GM13977 (cell line): Measurements from ENCODE around the gene CLDN9.

Experiments
- DNase-seq: peaks from one replicate; pipeline ENCODE4 v3.0.0; 2012; ENCODE audit warnings: low spot score
- CTCF ChIP-seq: IDR thresholded peaks from 2 replicates; pipeline ENCODE4 v1.5.1; 2012; ENCODE audit warnings: mild to moderate bottlenecking, control low read depth; ENCODE audit not compliant: insufficient read depth; ENCODE audit errors: extremely low read depth, missing control alignments
- in situ Hi-C: fragments of 300-500 bp; cut with MboI; formaldehyde crosslinking; loops from one replicate; pipeline ENCODE4 v1.12.0; 2022; ENCODE audit warnings: low sequenced_read_pairs, low pct_unique_long_range_greater_than_20kb, mixed read lengths, inconsistent platforms; ENCODE audit not compliant: unreplicated experiment

The CLDN9 gene

GRCh38 chr16:3017344-3017743 lies 4.6 kb downstream of the CLDN9 start:
- in situ Hi-C loops = no loop called here
- TF ChIP-seq CTCF = no peak
- DNase-seq = no peak

- TF ChIP-seq CTCF = peak; percentile 47
- peak; percentile 68 for DNase-seq
- in situ Hi-C loops = no loop called here
Measured at GRCh38 chr16:3017794-3018506, 5.2 kb downstream of the CLDN9 start, which contains the start of gene CLDN6. TSS of gene CLDN6 (minus strand) at chr16:3018183. CDS start at chr16:3016021, 2,162 bp downstream.

GRCh38 chr16:3019594-3020246 lies 7.0 kb downstream of the CLDN9 start:
- in situ Hi-C loops = no loop called here
- DNase-seq = no peak
- no peak for TF ChIP-seq CTCF

- in situ Hi-C loops = no loop called here
- DNase-seq = peak; percentile 95
- TF ChIP-seq CTCF = no peak
Measured at GRCh38 chr16:3020247-3020603, 7.5 kb downstream of the CLDN9 start, which contains the start of gene TNFRSF12A. TSS of gene TNFRSF12A (plus strand) at chr16:3020368. CDS start at chr16:3020398, 30 bp downstream.

DNA sequence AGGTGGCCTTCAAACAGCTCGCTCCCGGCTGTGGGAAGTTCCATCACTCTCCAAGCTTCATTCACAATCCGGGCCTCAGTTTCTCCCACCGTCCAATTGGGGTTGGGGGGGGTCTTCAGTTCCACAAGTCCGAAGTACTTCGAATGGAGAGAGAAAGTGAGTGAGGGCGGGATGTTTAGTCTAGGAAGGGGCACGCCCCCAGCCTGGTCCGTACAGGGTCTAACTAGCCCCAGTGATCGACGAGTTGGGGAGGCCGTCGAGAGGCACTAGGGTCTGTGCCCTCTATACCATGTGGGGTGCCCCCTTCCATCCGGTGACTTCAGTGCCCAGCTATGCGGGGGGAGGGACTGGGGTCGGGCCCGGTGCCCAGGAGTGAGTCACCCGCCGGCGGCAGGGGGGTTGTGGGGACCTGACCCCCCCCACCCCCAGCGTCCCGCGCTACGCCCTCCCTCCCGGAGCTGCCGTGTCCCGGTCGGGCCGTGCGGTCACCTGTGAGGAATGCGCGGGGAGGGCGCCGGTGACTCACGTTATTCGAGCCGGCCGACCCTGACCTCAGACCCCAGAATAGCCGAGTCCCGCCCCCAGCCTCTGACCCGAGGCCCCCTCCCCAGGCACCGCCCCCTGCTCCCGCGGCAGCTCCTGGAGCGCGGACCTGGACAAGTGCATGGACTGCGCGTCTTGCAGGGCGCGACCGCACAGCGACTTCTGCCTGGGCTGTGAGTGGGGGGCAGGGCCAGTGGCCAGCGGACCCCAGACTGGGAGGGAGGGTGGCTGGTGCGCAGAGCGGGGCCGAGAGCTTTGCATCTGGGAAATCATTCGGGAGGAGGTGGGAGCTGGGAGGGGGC lies 8.1 kb downstream of the CLDN9 start:
- TF ChIP-seq CTCF = no peak
- DNase-seq = no peak
- in situ Hi-C loops = no loop called here

DNA sequence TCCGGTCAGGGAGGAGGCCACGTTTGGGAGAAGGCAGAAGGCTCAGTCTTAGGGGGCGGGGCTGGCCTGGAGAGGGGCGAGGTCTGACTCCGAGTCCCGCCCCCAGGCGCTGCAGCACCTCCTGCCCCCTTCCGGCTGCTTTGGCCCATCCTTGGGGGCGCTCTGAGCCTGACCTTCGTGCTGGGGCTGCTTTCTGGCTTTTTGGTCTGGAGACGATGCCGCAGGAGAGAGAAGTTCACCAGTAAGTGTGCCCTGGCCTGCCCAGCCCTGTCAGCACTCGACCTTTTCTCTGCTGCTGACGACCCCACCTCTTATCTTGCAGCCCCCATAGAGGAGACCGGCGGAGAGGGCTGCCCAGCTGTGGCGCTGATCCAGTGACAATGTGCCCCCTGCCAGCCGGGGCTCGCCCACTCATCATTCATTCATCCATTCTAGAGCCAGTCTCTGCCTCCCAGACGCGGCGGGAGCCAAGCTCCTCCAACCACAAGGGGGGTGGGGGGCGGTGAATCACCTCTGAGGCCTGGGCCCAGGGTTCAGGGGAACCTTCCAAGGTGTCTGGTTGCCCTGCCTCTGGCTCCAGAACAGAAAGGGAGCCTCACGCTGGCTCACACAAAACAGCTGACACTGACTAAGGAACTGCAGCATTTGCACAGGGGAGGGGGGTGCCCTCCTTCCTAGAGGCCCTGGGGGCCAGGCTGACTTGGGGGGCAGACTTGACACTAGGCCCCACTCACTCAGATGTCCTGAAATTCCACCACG lies 8.9 kb downstream of the CLDN9 start:
- peak; percentile 87 for DNase-seq
- peak; percentile 46 for TF ChIP-seq CTCF
- in situ Hi-C loops = no loop called here
